Measurements from ENCODE around the gene GLA. TPM values are rescaled to one million over a fixed set of nuclear protein-coding genes. Genes with fewer than 3 reads are reported as not detected.

The GLA gene
- total and polyA plus RNA-seq, 2 donors (not counting 3 experiments of a cell fraction or from before 2014, with no cell fraction given), result 33.0 to 36.8 TPM

GRCh38 chrX:101362757-101363156 is 45.0 kb downstream of the GLA start:
- TF ChIP-seq POLR2A (IDR thresholded peaks at IDR 0.05; ENCODE audit: low read depth, low read length) (no peak), GATA2 (IDR thresholded peaks at IDR 0.05; ENCODE audit: insufficient read depth, insufficient read length, low read depth, low read length) (peak; percentile 34), MYC (IDR thresholded peaks at IDR 0.05; ENCODE audit: low read depth, low read length) (no peak)
- intact Hi-C loops (cut with micrococcal nuclease) (no loop called here), dilution Hi-C loops (cut with MboI; ENCODE audit: extremely low pct_ligation_motif_present, low sequenced_read_pairs) (no loop called here)
- H3K27ac ChIP-seq (ENCODE audit: insufficient read depth, low read depth, low read length), result no peak overlapping the region
- no peaks in the 10 kb centered on the region for H3K27me3 ChIP-seq (ENCODE audit: control insufficient read depth in 2 of 2, insufficient read depth in 2 of 2, low read length in 2 of 2)
- H3K4me3 ChIP-seq (replicated peaks in 1 of 3; ENCODE audit: insufficient read depth in 1 of 3, low read depth in 1 of 3, low read length in 3 of 3), result no peak overlapping the region
- FAIRE-seq, result no peak
- H4K20me1 ChIP-seq (replicated peaks; ENCODE audit: control insufficient read depth, extremely low read depth, insufficient read depth, low read length), result no peaks in the 10 kb centered on the region
- H3K36me3 ChIP-seq (ENCODE audit: control insufficient read depth in 2 of 2, extremely low read depth in 1 of 2, insufficient read depth in 2 of 2, low read length in 2 of 2), result no peaks in the 10 kb centered on the region
- no peak overlapping the region for H3K4me2 ChIP-seq (ENCODE audit: insufficient read depth, low read length)
- H3K4me1 ChIP-seq (ENCODE audit: control insufficient read depth, extremely low read depth, insufficient read depth, low read length), result no peaks in the 10 kb centered on the region
- no peaks in the 10 kb centered on the region for H3K9me3 ChIP-seq (replicated peaks; ENCODE audit: control insufficient read depth, insufficient read depth, low read length)
- DNase-seq (ENCODE audit: low read depth, low spot score), result peak; percentile 25
- H2AFZ ChIP-seq (ENCODE audit: low read depth, low read length), result no peak overlapping the region
- ChIA-PET POLR2A (interaction anchor here (0.6 kb wide), 1 partner anchor 17 kb away, joined by 3 read pairs; no protein-coding TSS in a partner anchor), CTCF (no interaction called here)
- H3K9me1 ChIP-seq (replicated peaks; ENCODE audit: control insufficient read depth, extremely low read depth, insufficient read depth, low read length), result no peaks in the 10 kb centered on the region
- BruUV-seq (replicated peaks), result no TSS peak
- H3K79me2 ChIP-seq (ENCODE audit: control insufficient read depth, insufficient read depth, low read length), result no peaks in the 10 kb centered on the region
- no peak overlapping the region for H3K9ac ChIP-seq (replicated peaks; ENCODE audit: extremely low read depth, insufficient read depth, low read length)

GRCh38 chrX:101362116-101362515 is 45.6 kb downstream of the GLA start:
- no peaks in the 10 kb centered on the region for H4K20me1 ChIP-seq (replicated peaks; ENCODE audit: control insufficient read depth, extremely low read depth, insufficient read depth, low read length)
- dilution Hi-C loops (cut with MboI; ENCODE audit: extremely low pct_ligation_motif_present, low sequenced_read_pairs), result no loop called here
- no peak overlapping the region for H3K4me3 ChIP-seq (replicated peaks in 1 of 3; ENCODE audit: insufficient read depth in 1 of 3, low read depth in 1 of 3, low read length in 3 of 3)
- POLR2A ChIA-PET, result no interaction called here
- no peaks in the 10 kb centered on the region for H3K27me3 ChIP-seq (ENCODE audit: control insufficient read depth in 2 of 2, insufficient read depth in 2 of 2, low read length in 2 of 2)
- DNase-seq (ENCODE audit: low read depth, low spot score), result no peak
- no TSS peak for BruUV-seq (replicated peaks)
- H3K79me2 ChIP-seq (ENCODE audit: control insufficient read depth, insufficient read depth, low read length), result no peaks in the 10 kb centered on the region
- TF ChIP-seq JUN (IDR thresholded peaks at IDR 0.05; ENCODE audit: borderline replicate concordance, insufficient read depth, insufficient read length, low read depth) (no peak), FOS (IDR thresholded peaks at IDR 0.05; ENCODE audit: borderline replicate concordance, insufficient read depth, low read length) (no peak)
- no peak for FAIRE-seq
- no peaks in the 10 kb centered on the region for H3K9me1 ChIP-seq (replicated peaks; ENCODE audit: control insufficient read depth, extremely low read depth, insufficient read depth, low read length)
- no peaks in the 10 kb centered on the region for H3K36me3 ChIP-seq (ENCODE audit: control insufficient read depth in 2 of 2, extremely low read depth in 1 of 2, insufficient read depth in 2 of 2, low read length in 2 of 2)
- intact Hi-C loops (cut with micrococcal nuclease), result no loop called here
- no peaks in the 10 kb centered on the region for H3K9me3 ChIP-seq (replicated peaks; ENCODE audit: control insufficient read depth, insufficient read depth, low read length)
- H3K27ac ChIP-seq (ENCODE audit: insufficient read depth, low read depth, low read length), result no peak overlapping the region
- no peak overlapping the region for H2AFZ ChIP-seq (ENCODE audit: low read depth, low read length)
- H3K9ac ChIP-seq (replicated peaks; ENCODE audit: extremely low read depth, insufficient read depth, low read length), result no peak overlapping the region
- no peak overlapping the region for H3K4me2 ChIP-seq (ENCODE audit: insufficient read depth, low read length)
- CTCF ChIA-PET, result no interaction called here
- no peaks in the 10 kb centered on the region for H3K4me1 ChIP-seq (ENCODE audit: control insufficient read depth, extremely low read depth, insufficient read depth, low read length)
